Skeletal muscle satellite cell (primary cell): ENCODE data around the gene PSD.

Source experiments
- H3K27me3 ChIP-seq: 2 replicates; pipeline ENCODE4 v1.7.0; 2013; ENCODE audit warnings: low read length; ENCODE audit not compliant: control insufficient read depth, insufficient read depth
- H3K36me3 ChIP-seq: 2 replicates; pipeline ENCODE4 v1.7.0; 2013; ENCODE audit warnings: mild to moderate bottlenecking, control low read depth, low read length; ENCODE audit not compliant: insufficient read depth
- H3K4me1 ChIP-seq: 2 replicates; pipeline ENCODE4 v1.7.0; 2013; ENCODE audit warnings: low read length; ENCODE audit not compliant: control insufficient read depth, insufficient read depth
- H3K4me2 ChIP-seq: 2 replicates; pipeline ENCODE4 v1.7.0; 2013; ENCODE audit warnings: mild to moderate bottlenecking, low read length
- H3K4me3 ChIP-seq: 2 replicates; pipeline ENCODE4 v1.7.0; 2013; ENCODE audit warnings: low read length
- H3K9ac ChIP-seq: 2 replicates; pipeline ENCODE4 v1.7.0; 2013; ENCODE audit warnings: mild to moderate bottlenecking, low read depth, low read length, moderate library complexity
- H3K9me3 ChIP-seq: replicated peaks from 2 replicates; pipeline ENCODE4 v1.7.0; 2013; ENCODE audit warnings: mild to moderate bottlenecking, control low read depth, low read length

PSD gene

DNA sequence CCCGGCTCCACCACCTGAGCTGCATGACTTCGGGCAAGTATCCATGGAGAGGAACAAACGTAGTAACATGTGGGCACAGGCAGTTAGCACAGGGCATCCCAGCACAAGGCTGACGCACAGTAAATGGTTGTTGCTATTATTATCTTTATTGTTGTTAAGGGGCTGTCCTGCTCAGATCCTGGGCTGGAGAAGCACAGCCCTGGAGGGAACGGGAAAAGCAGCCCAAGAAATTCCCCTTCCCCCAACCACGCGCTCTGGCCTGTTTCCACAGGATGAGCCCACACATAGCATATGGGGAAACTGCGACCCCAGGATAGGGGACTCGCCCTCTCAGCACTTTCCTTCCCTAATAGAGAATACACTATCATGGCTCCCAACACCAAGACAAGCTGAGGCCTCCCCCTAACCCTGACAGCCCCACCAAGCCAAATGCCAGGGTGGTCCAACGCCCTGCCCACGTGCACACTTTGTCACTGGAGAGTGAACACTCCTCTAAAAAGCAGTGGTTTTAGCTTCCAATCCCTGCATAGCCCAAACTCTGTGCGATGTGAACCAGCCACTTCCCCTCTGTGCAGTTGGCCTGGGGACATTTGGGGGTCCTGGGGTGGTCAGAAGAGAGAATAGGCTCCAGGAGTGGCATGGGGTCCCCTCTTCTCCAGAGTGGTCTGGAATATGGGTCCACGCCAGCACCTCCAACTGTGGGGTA lies 11.0 kb downstream of the PSD start:
- Histone ChIP-seq H3K9ac (no peak overlapping the region), H3K4me2 (no peak overlapping the region), H3K4me1 (peaks cover 12% of the 10 kb centered on the region), H3K36me3 (no peaks in the 10 kb centered on the region), H3K4me3 (no peak overlapping the region), H3K27me3 (peaks cover 51% of the 10 kb centered on the region), H3K9me3 (no peaks in the 10 kb centered on the region)

DNA sequence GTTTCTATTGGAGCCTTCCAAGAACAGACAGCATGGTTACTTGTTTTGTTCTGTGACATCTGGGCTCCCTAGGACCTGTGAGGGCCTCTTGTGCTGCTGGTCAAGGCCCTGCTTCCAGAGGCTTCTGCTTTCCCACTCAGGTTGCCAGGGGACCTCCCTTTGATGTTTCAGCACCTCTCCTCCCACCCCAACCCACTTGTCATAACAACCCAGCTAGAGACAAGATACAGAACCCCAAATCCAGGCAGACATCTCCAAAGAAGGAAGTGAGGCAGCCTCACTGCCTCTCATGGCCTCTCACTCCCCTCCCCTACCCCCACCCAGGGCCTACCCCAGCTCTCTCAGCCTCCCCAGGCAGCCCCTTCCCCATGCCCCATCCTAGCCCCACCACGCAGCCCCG lies 11.8 kb downstream of the PSD start:
- H3K36me3 ChIP-seq, result peaks cover 3% of the 10 kb centered on the region
- no peak overlapping the region for H3K4me3 ChIP-seq
- H3K27me3 ChIP-seq, result peaks cover 43% of the 10 kb centered on the region
- H3K9ac ChIP-seq, result no peak overlapping the region
- H3K9me3 ChIP-seq, result no peaks in the 10 kb centered on the region
- H3K4me1 ChIP-seq, result peaks cover 15% of the 10 kb centered on the region
- H3K4me2 ChIP-seq, result no peak overlapping the region

DNA sequence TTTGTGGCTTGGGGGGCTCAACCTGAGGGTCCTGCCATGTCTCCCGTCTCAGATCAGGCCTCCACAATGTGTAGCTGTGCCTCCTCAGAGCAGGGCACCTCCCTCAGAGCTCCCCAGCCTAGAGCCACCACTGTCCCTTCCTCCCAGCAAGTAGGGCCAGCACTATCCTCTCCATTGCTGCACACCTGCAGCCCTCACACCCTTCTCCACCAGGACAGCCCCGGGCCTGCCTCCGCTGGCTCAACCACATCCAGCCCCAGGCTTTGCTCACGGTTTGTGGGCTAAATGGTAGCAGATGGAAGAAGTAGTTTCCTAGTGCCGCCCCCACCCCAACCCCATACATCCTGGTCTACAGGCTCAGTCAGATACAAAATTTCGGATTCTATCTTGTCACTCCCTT lies 13.0 kb downstream of the PSD start:
- peaks cover 13% of the 10 kb centered on the region for H3K36me3 ChIP-seq
- H3K27me3 ChIP-seq, result peaks cover 31% of the 10 kb centered on the region
- no peak overlapping the region for H3K4me3 ChIP-seq
- no peaks in the 10 kb centered on the region for H3K9me3 ChIP-seq
- H3K4me2 ChIP-seq, result no peak overlapping the region
- peaks cover 19% of the 10 kb centered on the region for H3K4me1 ChIP-seq
- H3K9ac ChIP-seq, result no peak overlapping the region

DNA sequence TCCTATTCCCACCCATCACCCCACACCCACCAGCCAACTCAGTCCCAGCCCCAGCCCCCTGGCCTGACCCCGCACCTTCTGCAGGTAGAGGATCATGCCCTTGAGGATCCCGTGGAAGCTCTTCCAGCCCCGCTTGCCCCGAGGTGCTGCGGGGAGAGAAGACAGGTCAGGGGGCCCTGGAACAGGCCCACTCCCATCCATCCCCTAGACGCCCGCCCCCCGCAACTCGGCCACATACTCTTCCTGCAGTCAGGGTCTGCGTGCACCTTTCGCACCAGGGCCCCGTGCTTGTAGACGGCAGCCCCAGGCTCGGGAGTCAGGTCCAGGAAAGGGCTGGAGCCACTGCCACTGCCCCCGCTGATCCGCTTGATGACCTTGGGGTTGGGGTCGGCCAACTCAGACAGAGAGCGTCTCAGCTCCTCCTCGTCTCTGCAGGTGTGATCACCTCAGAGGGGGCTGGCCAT lies 13.4 kb downstream of the PSD start:
- peaks cover 18% of the 10 kb centered on the region for H3K36me3 ChIP-seq

DNA sequence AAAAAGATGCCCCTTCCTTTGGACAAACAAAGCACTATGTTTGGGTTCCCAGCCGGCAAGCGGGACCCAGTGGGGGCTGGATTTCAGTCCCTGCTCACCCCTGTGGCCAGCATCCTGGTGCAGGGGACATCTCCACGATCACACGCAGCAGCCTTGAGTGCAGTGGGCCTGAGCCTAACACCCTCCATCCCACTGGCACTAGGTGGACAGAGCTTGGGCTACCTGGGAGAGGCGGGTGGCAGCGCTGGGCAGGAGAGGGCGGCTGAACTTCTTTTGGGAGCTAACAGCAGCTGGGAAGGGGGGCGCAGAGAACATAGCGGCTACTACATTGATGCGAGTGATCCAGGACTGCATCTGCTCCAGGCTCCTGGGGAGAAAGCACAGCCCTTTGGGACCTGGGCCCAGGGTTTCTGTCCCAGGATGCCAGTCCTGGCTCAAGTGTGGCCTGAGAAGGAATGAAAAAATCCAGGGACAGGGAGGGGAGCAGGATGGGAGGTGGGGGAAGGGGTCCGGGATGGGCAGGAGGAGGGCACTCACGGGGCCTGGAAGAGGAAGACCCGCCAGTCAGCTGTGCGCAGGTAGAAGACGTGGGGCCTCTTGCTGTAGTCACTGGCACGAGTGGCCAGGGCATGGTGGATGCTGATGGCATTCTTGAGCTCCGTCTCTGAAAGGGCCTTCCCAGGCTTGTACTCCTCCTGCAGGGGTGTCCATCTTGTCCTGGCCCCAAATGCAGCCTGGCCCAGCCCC lies 14.1 kb downstream of the PSD start:
- Histone ChIP-seq H3K9me3 (no peaks in the 10 kb centered on the region), H3K4me2 (no peak overlapping the region), H3K4me1 (peaks cover 18% of the 10 kb centered on the region), H3K27me3 (peaks cover 20% of the 10 kb centered on the region), H3K36me3 (peaks cover 20% of the 10 kb centered on the region), H3K9ac (no peak overlapping the region), H3K4me3 (no peak overlapping the region)

More for the DNA sequence above, 13.4 kb downstream of the PSD start:
- Histone ChIP-seq H3K9me3 (no peaks in the 10 kb centered on the region), H3K4me1 (peaks cover 14% of the 10 kb centered on the region), H3K4me2 (no peak overlapping the region), H3K9ac (no peak overlapping the region), H3K27me3 (peaks cover 26% of the 10 kb centered on the region), H3K4me3 (no peak overlapping the region)

DNA sequence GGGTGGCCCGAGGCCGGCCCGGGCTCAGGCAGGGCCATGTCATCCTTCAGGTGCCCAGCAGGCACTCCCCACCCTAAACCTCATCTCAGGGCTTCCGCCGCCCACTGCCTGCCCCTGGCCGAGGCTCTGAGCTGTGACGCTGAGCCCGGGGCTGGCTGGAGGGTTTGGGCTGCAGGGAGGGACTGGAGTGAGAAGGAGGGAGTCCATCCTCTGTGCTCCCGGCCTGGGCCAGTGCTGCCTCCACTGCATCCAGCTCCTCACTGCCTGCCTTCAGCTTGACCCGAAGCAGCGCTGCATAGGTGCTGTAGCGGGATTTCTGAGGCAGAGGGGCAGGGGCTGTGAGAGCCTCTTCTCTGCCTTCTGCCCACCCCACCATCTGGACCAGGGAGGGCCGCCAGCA lies 15.5 kb downstream of the PSD start:
- Histone ChIP-seq H3K4me1 (peaks cover 14% of the 10 kb centered on the region), H3K9me3 (no peaks in the 10 kb centered on the region), H3K4me3 (no peak overlapping the region), H3K27me3 (peaks cover 9% of the 10 kb centered on the region), H3K9ac (no peak overlapping the region), H3K4me2 (no peak overlapping the region), H3K36me3 (peaks cover 22% of the 10 kb centered on the region)

DNA sequence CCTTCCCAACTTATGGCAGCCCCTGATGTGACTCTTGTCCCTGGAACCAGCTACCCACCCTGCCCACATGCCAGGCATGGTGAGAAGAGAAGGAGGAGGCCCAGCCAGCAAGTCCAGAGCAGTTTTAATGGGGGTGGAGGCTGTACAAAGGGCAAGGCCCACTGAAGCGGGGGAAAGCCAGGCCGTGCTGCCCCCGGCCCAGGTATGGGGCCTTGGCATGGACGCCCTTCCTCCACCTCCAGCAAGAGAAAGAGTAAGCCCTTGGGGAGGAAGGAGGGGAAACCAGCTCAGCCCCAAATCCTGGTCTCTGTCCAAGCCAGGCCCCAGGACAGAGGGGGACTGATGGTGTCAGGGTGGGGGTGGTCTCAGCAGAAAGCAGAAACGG lies 16.1 kb downstream of the PSD start:
- no peak overlapping the region for H3K4me3 ChIP-seq
- no peaks in the 10 kb centered on the region for H3K9me3 ChIP-seq
- peaks cover 14% of the 10 kb centered on the region for H3K4me1 ChIP-seq
- H3K27me3 ChIP-seq, result peaks cover 3% of the 10 kb centered on the region
- H3K9ac ChIP-seq, result no peak overlapping the region
- H3K36me3 ChIP-seq, result peaks cover 26% of the 10 kb centered on the region
- no peak overlapping the region for H3K4me2 ChIP-seq

DNA sequence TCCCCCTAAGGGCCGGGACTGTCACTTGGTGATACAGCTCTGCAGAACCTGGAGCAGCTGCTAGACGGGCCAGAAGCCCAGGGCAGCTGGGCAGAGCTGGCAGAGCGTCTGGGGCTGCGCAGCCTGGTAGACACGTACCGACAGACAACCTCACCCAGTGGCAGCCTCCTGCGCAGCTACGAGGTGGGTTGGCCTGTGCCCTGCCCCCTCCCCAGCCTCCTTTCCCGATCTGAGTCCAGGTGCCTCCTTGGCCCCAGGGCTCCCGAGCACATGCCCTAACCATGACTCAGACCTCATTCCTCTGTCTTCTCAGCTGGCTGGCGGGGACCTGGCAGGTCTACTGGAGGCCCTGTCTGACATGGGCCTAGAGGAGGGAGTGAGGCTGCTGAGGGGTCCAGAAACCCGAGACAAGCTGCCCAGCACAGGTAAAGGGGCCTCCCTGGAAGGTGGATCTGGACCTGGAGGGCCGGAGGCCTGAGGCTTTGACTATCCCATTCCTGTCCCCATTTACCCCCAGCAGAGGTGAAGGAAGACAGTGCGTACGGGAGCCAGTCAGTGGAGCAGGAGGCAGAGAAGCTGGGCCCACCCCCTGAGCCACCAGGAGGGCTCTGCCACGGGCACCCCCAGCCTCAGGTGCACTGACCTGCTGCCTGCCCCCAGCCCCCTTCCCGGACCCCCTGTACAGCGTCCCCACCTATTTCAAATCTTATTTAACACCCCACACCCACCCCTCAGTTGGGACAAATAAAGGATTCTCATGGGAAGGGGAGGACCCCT lies 16.7 kb downstream of the PSD start:
- Histone ChIP-seq H3K27me3 (no peaks in the 10 kb centered on the region), H3K4me3 (no peak overlapping the region), H3K4me1 (peaks cover 14% of the 10 kb centered on the region), H3K9me3 (no peaks in the 10 kb centered on the region), H3K9ac (no peak overlapping the region), H3K4me2 (no peak overlapping the region), H3K36me3 (peaks cover 26% of the 10 kb centered on the region)

DNA sequence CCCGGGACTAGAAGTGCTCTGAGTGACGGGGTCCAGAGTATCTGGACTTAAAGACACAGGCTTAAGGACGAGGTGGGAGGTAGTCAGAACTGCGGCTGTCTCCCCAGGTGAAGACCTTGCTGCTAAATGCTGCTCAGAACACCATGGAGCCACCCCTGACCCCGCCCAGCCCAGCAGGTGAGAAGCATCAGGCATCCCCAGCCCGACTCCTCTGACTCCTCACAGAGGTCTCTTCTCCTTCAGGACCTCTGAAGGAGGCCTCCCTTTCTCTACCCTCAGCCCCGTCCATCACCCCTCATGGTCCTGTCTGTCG lies 17.3 kb downstream of the PSD start:
- Histone ChIP-seq H3K9ac (no peak overlapping the region), H3K4me3 (no peak overlapping the region), H3K36me3 (peaks cover 26% of the 10 kb centered on the region), H3K4me2 (no peak overlapping the region), H3K4me1 (peaks cover 19% of the 10 kb centered on the region), H3K9me3 (no peaks in the 10 kb centered on the region), H3K27me3 (no peaks in the 10 kb centered on the region)

DNA sequence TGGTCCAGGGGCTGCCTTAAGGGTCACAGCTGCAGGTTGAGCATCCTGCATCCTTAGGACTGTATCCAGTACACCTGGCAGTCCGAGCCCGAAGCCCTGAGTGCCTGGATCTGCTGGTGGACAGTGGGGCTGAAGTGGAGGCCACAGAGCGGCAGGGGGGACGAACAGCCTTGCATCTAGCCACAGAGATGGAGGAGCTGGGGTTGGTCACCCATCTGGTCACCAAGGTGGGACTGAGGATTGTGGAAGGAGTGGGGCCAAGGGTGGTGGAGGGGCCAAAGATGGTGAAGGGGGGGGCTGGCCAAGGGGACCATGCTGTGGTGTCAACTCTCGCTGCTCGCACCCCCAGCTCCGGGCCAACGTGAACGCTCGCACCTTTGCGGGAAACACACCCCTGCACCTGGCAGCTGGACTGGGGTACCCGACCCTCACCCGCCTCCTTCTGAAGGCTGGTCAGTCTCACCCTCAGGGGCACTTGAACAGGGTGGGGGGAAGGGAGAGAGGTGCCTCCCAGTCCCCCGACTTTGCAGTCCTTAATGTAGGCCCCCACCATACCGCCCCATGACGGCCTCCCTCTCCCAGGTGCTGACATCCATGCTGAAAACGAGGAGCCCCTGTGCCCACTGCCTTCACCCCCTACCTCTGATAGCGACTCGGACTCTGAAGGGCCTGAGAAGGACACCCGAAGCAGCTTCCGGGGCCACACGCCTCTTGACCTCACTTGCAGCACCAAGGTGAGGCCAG lies 17.8 kb downstream of the PSD start:
- H3K4me1 ChIP-seq, result peaks cover 22% of the 10 kb centered on the region
- no peaks in the 10 kb centered on the region for H3K9me3 ChIP-seq
- no peaks in the 10 kb centered on the region for H3K27me3 ChIP-seq
- H3K36me3 ChIP-seq, result peaks cover 26% of the 10 kb centered on the region
- no peak overlapping the region for H3K9ac ChIP-seq
- H3K4me3 ChIP-seq, result no peak overlapping the region
- no peak overlapping the region for H3K4me2 ChIP-seq

DNA sequence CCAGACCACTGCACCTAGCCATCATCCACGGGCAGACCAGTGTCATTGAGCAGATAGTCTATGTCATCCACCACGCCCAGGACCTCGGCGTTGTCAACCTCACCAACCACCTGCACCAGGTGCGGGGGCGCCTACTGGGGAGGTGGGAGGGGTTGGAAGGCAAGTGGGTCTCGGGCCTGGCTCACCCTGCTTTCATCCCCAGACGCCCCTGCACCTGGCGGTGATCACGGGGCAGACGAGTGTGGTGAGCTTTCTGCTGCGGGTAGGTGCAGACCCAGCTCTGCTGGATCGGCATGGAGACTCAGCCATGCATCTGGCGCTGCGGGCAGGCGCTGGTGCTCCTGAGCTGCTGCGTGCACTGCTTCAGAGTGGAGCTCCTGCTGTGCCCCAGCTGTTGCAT lies 18.5 kb downstream of the PSD start:
- peaks cover 22% of the 10 kb centered on the region for H3K4me1 ChIP-seq
- H3K27me3 ChIP-seq, result no peaks in the 10 kb centered on the region
- no peaks in the 10 kb centered on the region for H3K9me3 ChIP-seq
- peak overlapping the region; percentile 93 for H3K4me2 ChIP-seq
- peaks cover 26% of the 10 kb centered on the region for H3K36me3 ChIP-seq
- H3K9ac ChIP-seq, result peak overlapping the region; percentile 54
- H3K4me3 ChIP-seq, result no peak overlapping the region
